GM15510 (cell line): Measurements from ENCODE around the gene OSBPL10.

ENCODE experiments used
- POLR2A ChIP-seq: IDR thresholded peaks from 3 replicates; pipeline ENCODE4 v1.6.1; 2011; ENCODE audit warnings: borderline replicate concordance; ENCODE audit not compliant: insufficient read length; ENCODE audit errors: extremely low read depth

OSBPL10 gene

GRCh38 chr3:31922962-31923361, 58.1 kb downstream of the OSBPL10 start:
- TF ChIP-seq POLR2A: no peak

GRCh38 chr3:31921837-31922236, 59.2 kb downstream of the OSBPL10 start:
- no peak for TF ChIP-seq POLR2A

- TF ChIP-seq POLR2A: no peak
Observed at GRCh38 chr3:31920310-31920709, 60.8 kb downstream of the OSBPL10 start.

DNA sequence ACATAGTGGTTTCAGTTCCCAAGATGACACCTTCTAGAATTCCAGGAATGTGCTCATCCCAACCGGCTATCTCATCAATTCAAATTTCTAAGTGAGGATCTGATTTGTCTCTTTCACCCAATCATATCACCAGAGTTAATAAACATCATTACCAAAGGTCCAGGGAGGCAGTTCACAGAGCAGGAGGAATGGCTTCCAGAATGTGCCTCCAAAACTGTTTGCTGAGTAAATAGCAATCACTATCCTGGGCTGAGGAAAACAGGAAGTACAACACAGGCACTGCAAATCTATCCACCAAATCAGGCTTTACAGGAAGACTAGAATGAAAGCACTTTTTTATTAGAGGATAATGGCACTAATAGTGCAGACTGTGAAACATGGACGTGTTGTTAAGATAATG, 61.5 kb downstream of the OSBPL10 start:
- no peak for TF ChIP-seq POLR2A

- TF ChIP-seq POLR2A: no peak
Observed at GRCh38 chr3:31918179-31919150, 62.6 kb downstream of the OSBPL10 start.

- TF ChIP-seq POLR2A: no peak
Observed at GRCh38 chr3:31917303-31918005, 63.6 kb downstream of the OSBPL10 start.

DNA sequence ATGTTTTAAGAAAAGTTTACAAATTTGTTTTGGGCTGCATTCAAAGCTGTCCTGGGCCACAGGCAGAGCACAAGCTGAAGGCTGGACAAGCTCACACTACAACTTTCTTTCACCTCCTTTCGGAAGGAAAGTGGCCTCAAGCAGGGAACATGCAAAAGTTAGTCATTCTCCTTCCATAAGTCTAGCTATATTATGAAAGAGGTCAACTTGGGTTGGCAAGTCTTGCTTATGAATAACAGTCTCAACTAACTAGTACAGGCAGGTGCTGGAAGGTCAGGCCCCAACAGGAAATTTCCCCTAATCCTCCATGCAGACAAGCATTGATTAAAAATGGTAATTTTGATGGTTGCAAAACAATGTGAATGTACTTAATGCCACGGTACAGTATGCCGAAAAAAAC, 69.4 kb downstream of the OSBPL10 start:
- no peak for TF ChIP-seq POLR2A

DNA sequence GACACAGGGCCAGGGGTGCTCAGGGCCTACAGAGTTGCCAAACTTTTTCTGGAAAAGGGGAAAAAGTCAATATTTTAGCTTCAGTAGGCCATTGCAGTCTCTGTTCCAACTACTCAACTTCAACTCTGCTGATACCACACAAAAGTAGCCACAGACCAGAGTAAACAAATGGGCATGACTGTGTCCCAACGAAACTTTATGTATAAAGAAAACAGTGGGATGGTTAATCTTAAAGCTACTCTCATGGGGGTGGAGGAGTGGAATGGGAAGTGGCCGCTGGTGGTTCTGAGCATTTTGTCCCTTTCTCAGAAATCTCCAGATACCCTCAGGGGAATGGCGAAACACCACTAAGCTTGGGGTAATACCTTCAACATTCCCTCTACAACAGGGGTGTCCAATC, 69.9 kb downstream of the OSBPL10 start:
- TF ChIP-seq POLR2A: no peak

- no peak for TF ChIP-seq POLR2A
Observed at GRCh38 chr3:31909455-31909854, 71.6 kb downstream of the OSBPL10 start.

- TF ChIP-seq POLR2A: no peak
Observed at GRCh38 chr3:31908391-31909097, 72.5 kb downstream of the OSBPL10 start.

- TF ChIP-seq POLR2A: no peak
Observed at GRCh38 chr3:31906182-31906581, 74.9 kb downstream of the OSBPL10 start.

DNA sequence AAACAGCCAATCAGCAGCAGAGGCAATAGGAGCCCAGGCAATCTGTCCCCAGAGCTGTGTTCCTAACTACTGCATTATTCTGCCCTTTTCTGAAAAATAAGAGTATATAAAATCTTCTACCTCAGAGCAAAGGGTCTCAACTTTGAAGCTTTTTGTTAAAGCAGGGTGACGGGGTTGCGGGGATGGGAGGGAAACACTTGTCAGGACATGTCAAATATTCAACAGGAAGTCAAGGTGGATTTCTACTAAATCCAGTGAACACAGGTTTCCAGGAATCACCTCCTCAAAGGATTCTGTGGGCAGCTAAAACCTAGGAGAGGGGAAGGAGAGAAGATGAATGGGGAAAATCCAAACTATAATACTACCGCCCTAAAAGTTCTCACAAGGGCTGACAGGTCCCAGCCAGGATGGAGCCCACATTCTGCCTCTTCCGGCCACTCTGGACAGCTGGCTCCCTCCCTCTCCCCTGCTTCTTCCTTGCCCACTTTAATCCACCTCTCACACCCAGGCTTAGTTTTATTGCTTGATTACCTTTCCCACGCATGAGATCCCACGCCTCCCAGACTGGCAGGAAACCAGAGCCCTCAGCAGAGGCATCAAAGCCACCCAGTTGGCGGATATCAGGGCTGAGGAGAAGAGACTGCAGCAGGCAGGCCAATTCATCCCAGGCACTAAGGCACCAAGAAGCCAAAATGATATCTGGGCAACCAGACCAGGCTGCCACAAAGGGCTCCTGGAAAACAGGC, 77.2 kb downstream of the OSBPL10 start:
- TF ChIP-seq POLR2A: no peak

DNA sequence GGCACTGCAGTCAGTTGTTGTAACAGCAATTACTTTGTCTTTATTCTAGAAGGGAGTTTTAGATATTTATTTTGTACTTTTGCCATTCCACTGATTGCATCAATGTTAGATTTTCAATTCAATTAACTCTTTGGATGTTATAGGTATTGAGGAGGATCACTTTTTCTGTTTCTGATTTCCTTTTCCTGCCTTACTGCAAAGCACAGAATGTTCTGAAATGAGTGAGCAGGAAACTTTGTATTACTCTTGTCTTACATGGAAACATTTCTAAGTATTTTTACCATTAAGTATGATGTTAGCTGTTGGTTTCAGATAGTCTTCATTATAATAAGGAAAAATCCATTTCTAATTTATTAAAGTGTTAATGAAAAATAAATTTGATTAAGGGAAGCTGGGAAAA, 80.5 kb downstream of the OSBPL10 start:
- no peak for TF ChIP-seq POLR2A

DNA sequence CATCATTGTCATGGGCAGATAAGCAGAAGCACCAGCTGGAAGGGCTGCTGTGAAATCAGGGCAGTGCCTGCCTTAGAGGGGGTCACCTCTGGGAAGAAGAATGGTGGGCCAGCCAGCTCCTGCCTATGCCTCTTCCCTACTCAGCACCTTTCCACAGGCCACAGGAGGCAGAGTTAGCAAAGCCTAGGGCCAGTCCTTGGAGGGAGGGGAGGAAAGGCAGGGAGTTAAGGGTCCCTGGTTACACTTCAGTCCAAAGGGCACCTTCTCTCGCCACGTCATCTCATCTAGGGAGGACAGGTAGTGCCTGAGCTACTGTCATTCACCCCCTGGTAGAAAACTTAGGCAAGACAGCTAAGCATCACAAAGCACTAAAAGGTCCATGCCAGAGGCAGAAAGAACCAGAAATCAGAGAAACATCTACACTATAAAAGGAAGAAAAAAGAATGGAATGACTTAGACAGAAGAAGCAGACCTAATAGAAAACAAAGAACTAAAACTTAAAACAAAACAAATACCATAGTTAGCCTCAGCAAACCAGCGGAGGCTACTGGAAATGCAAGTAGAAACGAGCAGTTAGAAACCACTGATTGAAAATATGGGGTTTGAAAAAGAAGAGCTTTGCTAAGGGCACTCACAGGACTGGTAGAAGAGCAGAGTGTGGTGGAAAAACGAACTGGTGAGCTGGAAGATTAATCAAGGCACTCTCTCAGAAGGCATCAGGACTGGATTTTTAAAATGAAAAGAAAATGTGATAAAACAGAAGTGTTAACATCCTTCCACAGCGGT, 84.2 kb downstream of the OSBPL10 start:
- no peak for TF ChIP-seq POLR2A
